HG02610 (cell line): Measurements from ENCODE around the gene HOXA10.

Experiments used
- ATAC-seq: cut with Tn5 transposase; IDR thresholded peaks from one replicate; pipeline ENCODE4 v1.9.1; 2021; ENCODE audit warnings: mild to moderate bottlenecking, moderate library complexity; ENCODE audit not compliant: unreplicated experiment

The HOXA10 gene

GRCh38 chr7:27203964-27204594 is 30.0 kb upstream of the HOXA10 start:
- ATAC-seq = no peak

GRCh38 chr7:27203365-27203953 is 29.3 kb upstream of the HOXA10 start:
- ATAC-seq = no peak

GRCh38 chr7:27202862-27203134 is 28.7 kb upstream of the HOXA10 start:
- ATAC-seq = no peak

- ATAC-seq = no peak
Measured at GRCh38 chr7:27202018-27202861, 28.1 kb upstream of the HOXA10 start.

GRCh38 chr7:27201580-27202017 is 27.5 kb upstream of the HOXA10 start:
- no peak for ATAC-seq

DNA sequence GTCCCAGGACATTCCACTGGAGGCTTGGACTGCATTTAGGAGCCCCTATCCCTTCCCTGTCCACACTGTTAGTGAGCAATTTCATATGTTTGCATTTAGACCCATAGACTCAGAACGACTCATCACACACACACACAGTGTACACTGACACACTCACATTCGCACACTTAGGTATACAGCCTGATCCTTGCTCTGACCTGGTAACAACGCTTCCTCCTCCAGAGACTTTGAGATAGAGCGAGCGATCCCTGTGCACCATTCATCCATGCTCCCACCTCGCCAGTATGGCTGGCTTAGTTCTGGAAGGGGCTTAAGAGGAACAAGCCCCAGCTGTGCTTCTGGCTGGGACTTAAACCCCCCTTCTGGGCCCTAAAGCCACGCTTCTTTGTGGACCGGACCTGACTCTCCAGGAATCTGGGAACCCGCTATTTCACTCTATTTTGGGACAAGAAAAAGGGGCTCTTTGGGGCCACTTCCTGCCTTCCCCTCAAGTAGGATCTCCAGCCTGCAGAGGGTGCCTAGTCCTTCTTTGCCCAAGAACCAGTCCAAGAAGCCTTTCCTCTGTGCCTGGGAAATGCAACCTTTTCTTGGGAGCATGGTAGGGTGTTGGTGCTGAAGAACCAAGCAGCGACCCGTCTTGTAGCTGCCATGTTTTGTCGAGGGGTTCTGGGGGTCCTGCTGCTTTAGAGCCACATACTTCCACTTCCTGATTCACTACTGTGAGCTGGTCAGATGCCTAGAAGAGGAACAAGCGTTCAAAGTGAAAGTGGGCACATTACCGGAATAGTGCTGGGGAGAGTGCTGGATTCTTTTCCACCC is 26.9 kb upstream of the HOXA10 start:
- ATAC-seq = no peak

DNA sequence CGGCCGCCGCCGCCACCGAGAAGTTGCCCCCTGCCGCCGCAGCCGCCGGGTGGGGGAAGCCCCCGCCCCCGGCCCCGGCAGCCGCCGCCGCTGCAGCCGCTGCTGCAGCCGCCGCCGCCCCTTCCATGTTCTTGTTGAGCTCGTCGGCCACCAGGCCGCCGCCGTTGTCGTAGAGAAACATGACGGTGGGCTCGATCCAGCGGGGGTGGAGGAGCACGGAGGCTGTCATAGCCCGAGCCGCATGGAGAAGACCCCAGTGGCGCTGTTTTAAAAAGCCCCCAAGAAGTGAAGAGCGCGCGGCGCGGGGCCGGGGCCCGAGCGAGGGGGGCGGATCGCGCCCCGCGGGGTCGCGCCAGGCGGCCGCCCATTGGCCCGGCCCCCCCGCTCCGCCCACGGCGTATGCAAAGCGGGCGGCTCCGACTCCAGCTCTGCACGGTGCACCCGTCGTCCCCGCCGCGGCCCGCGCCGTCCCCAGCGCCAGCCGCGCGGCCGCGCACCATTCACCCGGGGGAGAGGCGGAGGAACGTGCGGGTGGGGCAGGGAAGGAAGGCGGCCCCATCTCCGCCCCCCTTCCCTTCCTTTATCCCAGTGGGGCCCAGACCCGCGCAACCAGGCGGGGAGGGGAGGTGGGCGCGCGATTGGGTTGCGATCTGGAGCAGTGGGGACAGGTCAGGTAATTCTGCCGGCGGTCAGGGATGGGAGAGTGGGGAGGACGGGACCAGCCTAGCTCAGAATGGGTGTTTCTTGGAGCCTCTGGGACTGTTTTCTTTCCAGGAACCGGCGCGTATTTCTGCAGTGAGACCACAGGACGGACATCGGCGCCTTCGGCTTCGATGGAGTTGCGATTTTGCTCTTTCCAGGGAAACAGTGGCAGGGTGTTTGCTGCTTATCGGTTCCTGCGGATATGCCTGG is 26.0 kb upstream of the HOXA10 start, which contains the start of gene HOXA13:
Gene HOXA13, minus strand, starts transcription at position 243 of the 912 bp plus-strand sequence. Its CDS starts 14 bp downstream, at position 229.
- no peak for ATAC-seq

DNA sequence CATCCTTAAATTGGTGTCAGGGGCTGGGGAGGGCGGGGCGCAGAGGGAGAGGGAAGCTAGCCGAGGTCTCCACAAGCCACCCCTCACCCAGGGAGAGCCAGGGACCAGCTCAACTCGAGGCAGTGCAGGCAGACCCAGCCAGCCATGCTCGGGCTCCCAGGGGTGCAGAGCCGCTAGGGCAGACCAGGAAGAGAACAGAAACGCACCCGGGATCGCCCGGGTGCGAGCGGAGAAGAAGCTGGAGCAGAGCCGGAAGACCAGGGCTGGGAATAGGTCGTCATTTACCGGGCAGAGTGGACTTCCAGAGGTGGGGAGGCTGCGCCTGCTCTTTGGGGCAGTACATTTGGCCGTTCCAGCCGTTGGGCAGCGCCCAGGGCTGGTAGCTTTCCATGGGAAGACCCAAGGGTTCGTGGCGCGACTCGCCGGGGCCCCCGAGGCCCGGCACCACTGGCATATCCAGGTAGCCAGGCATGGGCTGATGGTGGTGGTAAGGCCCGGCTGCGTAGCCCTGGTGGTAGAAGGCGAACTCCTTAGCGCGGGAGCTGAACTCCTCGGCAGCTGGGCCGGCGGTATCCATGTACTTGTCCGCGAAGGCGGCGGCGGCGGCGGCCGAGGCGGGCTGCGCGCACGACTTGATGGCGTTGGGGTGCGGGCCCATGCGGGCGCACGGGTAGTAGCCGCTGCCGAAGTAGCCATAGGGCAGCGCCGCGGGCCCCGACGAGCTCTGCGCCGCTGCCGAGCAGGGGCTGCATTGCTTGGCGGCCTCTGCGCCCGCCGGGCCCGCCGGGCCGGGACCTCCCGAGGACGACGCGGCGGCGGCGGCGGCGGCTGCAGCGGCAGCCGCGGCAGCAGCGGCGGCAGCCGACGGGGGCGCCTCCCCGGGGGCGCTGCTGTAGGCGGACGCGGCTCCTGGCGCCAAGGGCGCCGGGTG is 25.0 kb upstream of the HOXA10 start:
- ATAC-seq = no peak

- no peak for ATAC-seq
Measured at GRCh38 chr7:27198138-27198841, 24.2 kb upstream of the HOXA10 start.

DNA sequence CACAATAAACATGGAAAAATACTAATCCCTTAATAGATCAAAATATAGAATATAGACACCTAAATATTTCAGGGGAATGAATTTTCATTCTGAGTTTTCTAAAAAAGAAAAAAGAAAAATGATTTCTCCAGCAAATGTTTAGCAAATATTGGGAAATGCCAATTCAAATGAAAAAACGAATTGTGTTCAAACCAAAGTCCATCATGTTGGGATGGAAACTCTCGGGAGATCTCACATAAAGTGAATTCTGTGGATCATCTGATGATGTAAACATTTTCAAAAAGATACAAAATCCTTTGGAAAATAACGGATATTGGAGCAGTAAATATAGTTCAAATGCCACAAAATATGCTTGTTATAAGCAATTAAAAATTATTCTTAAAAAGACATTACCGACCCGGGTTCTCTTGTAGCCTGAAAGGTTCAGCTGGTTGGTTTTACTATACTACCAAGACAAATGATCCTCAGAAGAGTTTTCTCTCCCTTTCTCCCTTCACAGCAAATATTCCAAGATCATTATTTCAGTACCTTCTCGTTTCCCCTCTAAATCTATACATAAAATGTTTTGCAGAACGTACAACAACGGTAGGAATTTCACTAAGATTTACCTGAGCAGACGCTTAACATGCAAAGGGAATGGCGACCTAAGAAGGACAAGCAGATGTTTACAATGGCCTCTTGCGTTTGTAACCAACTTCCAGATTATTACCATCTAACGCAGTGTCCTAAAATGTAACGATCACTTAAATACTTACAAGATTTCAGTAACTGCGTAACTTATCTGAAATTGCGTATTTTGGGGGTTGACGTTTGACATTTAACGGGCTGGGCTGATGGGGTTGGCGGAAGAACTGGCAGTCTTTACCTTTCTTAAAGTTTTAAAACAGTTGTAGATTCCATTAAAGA is 23.3 kb upstream of the HOXA10 start:
- no peak for ATAC-seq

DNA sequence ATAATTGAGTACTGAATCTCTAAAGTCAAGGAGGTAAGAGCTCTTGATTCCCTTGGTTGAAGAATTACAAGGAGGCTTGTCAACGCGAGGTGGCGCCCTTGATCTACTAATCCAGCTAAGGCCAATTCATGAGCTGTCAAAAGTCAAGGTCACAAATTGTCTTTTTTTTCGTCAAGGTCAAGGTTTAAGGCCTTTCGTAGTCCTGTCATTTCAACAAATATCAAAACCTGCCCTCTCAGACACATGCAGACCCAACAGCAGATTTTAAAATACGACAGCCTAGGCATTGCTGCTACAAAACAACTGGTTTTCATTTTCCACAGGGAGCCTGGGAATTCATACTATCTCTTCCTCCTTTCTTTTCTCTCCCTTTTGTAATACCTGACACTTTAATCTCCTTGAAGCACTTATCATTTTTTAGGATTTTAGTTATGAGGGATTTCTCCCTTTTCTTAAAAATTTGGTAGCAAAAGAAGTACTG is 22.2 kb upstream of the HOXA10 start:
- no peak for ATAC-seq

DNA sequence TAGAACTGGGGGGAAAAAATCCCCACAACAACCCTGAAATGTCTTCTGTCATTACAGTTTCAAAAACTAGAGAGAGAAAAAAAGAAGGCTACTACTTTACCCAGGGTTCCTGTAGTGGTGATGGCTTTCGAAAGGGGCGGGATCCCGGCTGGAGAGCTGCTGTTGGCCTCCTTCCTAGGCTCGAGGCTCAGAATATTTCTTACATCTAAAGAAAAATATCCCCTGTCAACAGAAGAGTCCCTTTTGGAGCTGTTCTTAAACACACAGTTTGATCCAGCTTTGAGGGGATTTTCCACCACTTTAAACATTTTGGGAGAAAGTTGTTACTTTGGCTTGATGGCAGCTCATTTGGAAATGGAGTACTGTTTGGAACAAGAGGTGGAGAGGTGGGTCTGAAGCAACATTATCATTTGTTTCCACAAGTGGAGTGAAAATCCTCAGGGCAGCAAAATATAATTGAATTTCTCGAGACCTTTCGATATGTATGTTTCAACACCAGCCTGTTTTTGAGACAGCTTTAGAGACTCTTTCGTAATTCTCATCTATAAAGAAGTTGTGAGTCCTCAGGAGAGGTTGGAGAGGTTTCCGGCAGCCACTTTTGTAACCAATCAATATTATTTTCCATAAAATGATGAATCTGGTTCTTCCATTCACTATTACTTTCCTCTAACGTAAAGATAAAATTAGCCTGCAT is 20.7 kb upstream of the HOXA10 start:
- no peak for ATAC-seq

- no peak for ATAC-seq
Measured at GRCh38 chr7:27194002-27194352, 19.9 kb upstream of the HOXA10 start.

DNA sequence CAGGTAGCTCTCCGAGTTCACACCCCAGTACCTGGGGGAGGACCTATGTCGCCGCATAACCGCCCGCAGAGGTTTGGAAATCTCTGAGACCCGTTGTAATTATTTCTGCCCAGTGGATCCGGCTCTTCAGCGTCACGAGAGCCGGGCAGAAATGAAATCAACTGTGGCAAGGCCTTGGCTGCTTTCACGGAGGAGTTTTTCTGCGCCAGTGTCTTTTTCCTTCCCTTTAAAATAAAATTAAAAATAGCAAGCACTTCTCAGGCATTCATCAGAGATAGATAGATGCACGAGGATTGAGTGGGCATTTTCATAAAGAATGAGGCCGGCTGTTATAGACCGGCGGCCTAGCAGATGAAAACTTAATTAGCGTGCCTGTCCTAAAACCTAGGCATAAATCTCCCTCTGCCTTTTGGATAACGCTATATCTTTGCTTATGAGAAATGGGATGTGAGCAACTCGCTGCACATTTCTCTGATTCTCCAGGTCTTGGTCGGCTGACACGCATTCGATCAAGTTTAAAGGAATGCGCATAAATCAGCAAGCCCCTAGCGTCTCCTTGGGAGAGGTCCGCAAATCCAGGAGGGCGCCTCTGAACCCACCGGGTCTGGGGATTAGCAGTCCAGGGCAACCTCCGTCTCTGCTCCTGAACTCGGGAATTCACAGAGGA is 19.3 kb upstream of the HOXA10 start:
- no peak for ATAC-seq

GRCh38 chr7:27192546-27193334 is 18.6 kb upstream of the HOXA10 start:
- ATAC-seq = no peak
